Ishikawa (cell line): ENCODE data around the gene MAP7D2.

Experiments
- CEBPB ChIP-seq: IDR thresholded peaks from 2 replicates; pipeline ENCODE4 v1.6.1; 2012
- CREB1 ChIP-seq: IDR thresholded peaks from 2 replicates; pipeline ENCODE4 v1.6.1; 2012; ENCODE audit warnings: low read depth
- EGR1 ChIP-seq: IDR thresholded peaks from 2 replicates; pipeline ENCODE4 v1.6.1; 2012
- EP300 ChIP-seq: IDR thresholded peaks from 2 replicates; pipeline ENCODE4 v1.6.1; 2012; ENCODE audit warnings: borderline replicate concordance
- FOXM1 ChIP-seq: IDR thresholded peaks from 2 replicates; pipeline ENCODE4 v1.6.1; 2012; ENCODE audit warnings: low read depth, borderline replicate concordance
- MAX ChIP-seq: IDR thresholded peaks from 2 replicates; pipeline ENCODE4 v1.6.1; 2012
- NFIC ChIP-seq: IDR thresholded peaks from 2 replicates; pipeline ENCODE4 v1.6.1; 2012
- RAD21 ChIP-seq: IDR thresholded peaks from 2 replicates; pipeline ENCODE4 v1.6.1; 2012; ENCODE audit warnings: low read depth
- TAF1 ChIP-seq: IDR thresholded peaks from 2 replicates; pipeline ENCODE4 v1.6.1; 2012; ENCODE audit warnings: low read depth, mild to moderate bottlenecking
- TCF12 ChIP-seq: IDR thresholded peaks from 2 replicates; pipeline ENCODE4 v1.6.1; 2012; ENCODE audit warnings: low read depth
- TEAD4 ChIP-seq: IDR thresholded peaks from 2 replicates; pipeline ENCODE4 v1.6.1; 2012
- YY1 ChIP-seq: IDR thresholded peaks from 2 replicates; pipeline ENCODE4 v1.6.1; 2012; ENCODE audit warnings: low read depth
- ZBTB7A ChIP-seq: IDR thresholded peaks from 2 replicates; pipeline ENCODE4 v1.6.1; 2012; ENCODE audit warnings: low read depth
- TF ChIP-seq, protein P1 (sequence below): IDR thresholded peaks from 2 replicates; pipeline ENCODE4 v1.6.1; 2012
- TF ChIP-seq, protein P2 (sequence below): IDR thresholded peaks from 2 replicates; pipeline ENCODE4 v1.6.1; 2012; ENCODE audit warnings: low read depth, mild to moderate bottlenecking

MAP7D2 gene

GRCh38 chrX:20132666-20133065 lies 16.0 kb upstream of the MAP7D2 start:
- TF ChIP-seq, protein P1, sequence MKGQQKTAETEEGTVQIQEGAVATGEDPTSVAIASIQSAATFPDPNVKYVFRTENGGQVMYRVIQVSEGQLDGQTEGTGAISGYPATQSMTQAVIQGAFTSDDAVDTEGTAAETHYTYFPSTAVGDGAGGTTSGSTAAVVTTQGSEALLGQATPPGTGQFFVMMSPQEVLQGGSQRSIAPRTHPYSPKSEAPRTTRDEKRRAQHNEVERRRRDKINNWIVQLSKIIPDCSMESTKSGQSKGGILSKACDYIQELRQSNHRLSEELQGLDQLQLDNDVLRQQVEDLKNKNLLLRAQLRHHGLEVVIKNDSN = no peak
- TF ChIP-seq MAX (no peak), CEBPB (no peak), TAF1 (no peak), FOXM1 (no peak), EP300 (no peak), TEAD4 (no peak), CREB1 (no peak), EGR1 (no peak), TCF12 (no peak), NFIC (no peak), ZBTB7A (no peak), RAD21 (no peak), YY1 (no peak)
- TF ChIP-seq, protein P2, sequence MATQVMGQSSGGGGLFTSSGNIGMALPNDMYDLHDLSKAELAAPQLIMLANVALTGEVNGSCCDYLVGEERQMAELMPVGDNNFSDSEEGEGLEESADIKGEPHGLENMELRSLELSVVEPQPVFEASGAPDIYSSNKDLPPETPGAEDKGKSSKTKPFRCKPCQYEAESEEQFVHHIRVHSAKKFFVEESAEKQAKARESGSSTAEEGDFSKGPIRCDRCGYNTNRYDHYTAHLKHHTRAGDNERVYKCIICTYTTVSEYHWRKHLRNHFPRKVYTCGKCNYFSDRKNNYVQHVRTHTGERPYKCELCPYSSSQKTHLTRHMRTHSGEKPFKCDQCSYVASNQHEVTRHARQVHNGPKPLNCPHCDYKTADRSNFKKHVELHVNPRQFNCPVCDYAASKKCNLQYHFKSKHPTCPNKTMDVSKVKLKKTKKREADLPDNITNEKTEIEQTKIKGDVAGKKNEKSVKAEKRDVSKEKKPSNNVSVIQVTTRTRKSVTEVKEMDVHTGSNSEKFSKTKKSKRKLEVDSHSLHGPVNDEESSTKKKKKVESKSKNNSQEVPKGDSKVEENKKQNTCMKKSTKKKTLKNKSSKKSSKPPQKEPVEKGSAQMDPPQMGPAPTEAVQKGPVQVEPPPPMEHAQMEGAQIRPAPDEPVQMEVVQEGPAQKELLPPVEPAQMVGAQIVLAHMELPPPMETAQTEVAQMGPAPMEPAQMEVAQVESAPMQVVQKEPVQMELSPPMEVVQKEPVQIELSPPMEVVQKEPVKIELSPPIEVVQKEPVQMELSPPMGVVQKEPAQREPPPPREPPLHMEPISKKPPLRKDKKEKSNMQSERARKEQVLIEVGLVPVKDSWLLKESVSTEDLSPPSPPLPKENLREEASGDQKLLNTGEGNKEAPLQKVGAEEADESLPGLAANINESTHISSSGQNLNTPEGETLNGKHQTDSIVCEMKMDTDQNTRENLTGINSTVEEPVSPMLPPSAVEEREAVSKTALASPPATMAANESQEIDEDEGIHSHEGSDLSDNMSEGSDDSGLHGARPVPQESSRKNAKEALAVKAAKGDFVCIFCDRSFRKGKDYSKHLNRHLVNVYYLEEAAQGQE = no peak

DNA sequence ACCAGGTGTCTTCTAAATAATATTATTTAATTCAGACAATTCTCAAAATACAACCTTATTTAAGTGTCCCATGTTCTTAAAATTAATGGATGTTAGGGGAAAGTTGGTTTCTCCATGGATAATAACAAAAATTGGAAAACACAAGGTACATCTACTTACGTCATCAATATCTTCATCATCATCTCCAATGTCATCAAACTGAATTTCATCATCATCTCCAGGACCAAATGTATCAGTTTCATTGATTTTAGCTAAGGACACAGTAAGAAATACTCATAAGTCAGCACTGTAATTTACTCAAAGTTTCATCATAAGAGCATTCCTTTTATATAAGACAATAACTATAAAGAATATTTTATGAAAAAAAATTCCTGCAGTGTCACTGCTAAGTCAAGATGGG lies 13.7 kb upstream of the MAP7D2 start:
- no peak for TF ChIP-seq YY1
- TF ChIP-seq TAF1 = no peak
- TF ChIP-seq NFIC = no peak
- TF ChIP-seq, protein P2 = no peak
- TF ChIP-seq EGR1 = no peak
- no peak for TF ChIP-seq CREB1
- TF ChIP-seq, protein P1 = no peak
- TF ChIP-seq CEBPB = no peak
- TF ChIP-seq EP300 = no peak
- TF ChIP-seq ZBTB7A = no peak
- no peak for TF ChIP-seq TEAD4
- no peak for TF ChIP-seq FOXM1

GRCh38 chrX:20129547-20129946 lies 12.8 kb upstream of the MAP7D2 start:
- TF ChIP-seq FOXM1 (no peak), NFIC (no peak), ZBTB7A (no peak), TAF1 (no peak), EGR1 (no peak), TEAD4 (no peak), CEBPB (no peak), EP300 (no peak), TCF12 (no peak), RAD21 (no peak), MAX (no peak), CREB1 (no peak), YY1 (no peak)
- TF ChIP-seq, protein P1 = no peak
- TF ChIP-seq, protein P2 = no peak

DNA sequence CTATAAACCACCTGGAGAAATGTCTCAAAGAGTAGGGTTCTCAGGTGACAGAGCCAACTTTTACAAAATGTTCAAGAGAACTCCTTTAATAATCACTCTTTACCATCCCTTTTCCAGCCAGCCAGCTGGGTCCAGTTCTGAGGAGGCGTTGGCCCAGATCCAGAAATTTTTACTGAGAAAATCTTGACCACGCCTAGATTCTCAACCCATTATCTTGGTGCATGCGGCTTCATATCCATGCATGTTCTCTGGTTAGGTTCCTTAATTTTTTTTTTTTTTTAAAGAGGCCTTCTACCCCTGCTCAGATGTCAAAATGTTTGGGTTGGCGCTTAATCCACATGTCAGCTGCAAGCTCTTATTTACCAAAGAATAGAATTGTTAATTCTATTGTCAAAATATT lies 12.0 kb upstream of the MAP7D2 start:
- TF ChIP-seq, protein P2 = no peak
- TF ChIP-seq FOXM1 (no peak), CREB1 (no peak), CEBPB (no peak), NFIC (no peak), TCF12 (no peak), EP300 (no peak), TEAD4 (no peak), RAD21 (no peak), TAF1 (no peak)
